HEK293 (cell line): ENCODE results near the gene TRPM2.
A peak's percentile ranks its signal among the peaks of the same experiment; 100 is the strongest.

ENCODE experiments used
- BCL11A ChIP-seq: fragments of 450-650 bp; formaldehyde crosslinking; IDR thresholded peaks from 2 replicates; pipeline ENCODE4 v1.5.1; 2016; ENCODE audit warnings: low read depth, missing biosample characterization, missing genetic modification characterization
- BCL11B ChIP-seq: fragments of 450-650 bp; formaldehyde crosslinking; IDR thresholded peaks from 2 replicates; pipeline ENCODE4 v1.5.1; 2016; ENCODE audit warnings: low read depth, missing biosample characterization, missing genetic modification characterization
- KLF17 ChIP-seq: fragments of 450-650 bp; formaldehyde crosslinking; IDR thresholded peaks from 2 replicates; pipeline ENCODE4 v1.5.1; 2016; ENCODE audit warnings: missing biosample characterization, missing genetic modification characterization
- MEIS1 ChIP-seq: sonication (generic); formaldehyde crosslinking; IDR thresholded peaks from 2 replicates; pipeline ENCODE4 v1.8.1; 2022; ENCODE audit warnings: missing genetic modification reagents, mild to moderate bottlenecking, borderline replicate concordance
- REPIN1 ChIP-seq: fragments of 450-650 bp; formaldehyde crosslinking; IDR thresholded peaks from 2 replicates; pipeline ENCODE4 v1.5.1; 2017; ENCODE audit warnings: missing biosample characterization, missing genetic modification characterization, low read depth
- SALL2 ChIP-seq: fragments of 450-650 bp; formaldehyde crosslinking; IDR thresholded peaks from 2 replicates; pipeline ENCODE4 v1.5.0; 2017; ENCODE audit warnings: missing biosample characterization, mild to moderate bottlenecking, missing genetic modification characterization, borderline replicate concordance
- SCRT2 ChIP-seq: fragments of 450-650 bp; formaldehyde crosslinking; IDR thresholded peaks from 2 replicates; pipeline ENCODE4 v1.5.1; 2016; ENCODE audit warnings: missing biosample characterization, missing genetic modification characterization
- ZBTB48 ChIP-seq: fragments of 450-650 bp; formaldehyde crosslinking; IDR thresholded peaks from 2 replicates; pipeline ENCODE4 v1.5.1; 2016; ENCODE audit warnings: missing biosample characterization, missing genetic modification characterization
- ZNF26 ChIP-seq: fragments of 450-650 bp; formaldehyde crosslinking; IDR thresholded peaks from 2 replicates; pipeline ENCODE4 v1.5.1; 2016; ENCODE audit warnings: missing biosample characterization, missing genetic modification characterization
- ZNF324 ChIP-seq: fragments of 450-650 bp; formaldehyde crosslinking; IDR thresholded peaks from 2 replicates; pipeline ENCODE4 v1.5.1; 2016; ENCODE audit warnings: missing biosample characterization, missing genetic modification characterization
- ZNF391 ChIP-seq: fragments of 450-650 bp; formaldehyde crosslinking; IDR thresholded peaks from 2 replicates; pipeline ENCODE4 v1.5.1; 2016; ENCODE audit warnings: low read depth, missing biosample characterization, missing genetic modification characterization, borderline replicate concordance
- ZNF555 ChIP-seq: fragments of 450-650 bp; formaldehyde crosslinking; conservative IDR thresholded peaks from 2 replicates; pipeline ENCODE4 v1.5.1; 2017; ENCODE audit warnings: missing biosample characterization, mild to moderate bottlenecking, missing genetic modification characterization, inconsistent platforms
- ZNF571 ChIP-seq: fragments of 450-650 bp; formaldehyde crosslinking; IDR thresholded peaks from 2 replicates; pipeline ENCODE4 v1.5.0; 2017; ENCODE audit warnings: missing biosample characterization, missing genetic modification characterization
- ZNF639 ChIP-seq: fragments of 450-650 bp; formaldehyde crosslinking; IDR thresholded peaks from 2 replicates; pipeline ENCODE4 v1.5.1; 2016; ENCODE audit warnings: missing biosample characterization, missing genetic modification characterization
- ZNF654 ChIP-seq: fragments of 450-650 bp; formaldehyde crosslinking; IDR thresholded peaks from 2 replicates; pipeline ENCODE4 v1.5.1; 2016; ENCODE audit warnings: low read depth, missing biosample characterization, missing genetic modification characterization
- ZNF76 ChIP-seq: fragments of 450-650 bp; formaldehyde crosslinking; IDR thresholded peaks from 2 replicates; pipeline ENCODE4; 2016; ENCODE audit warnings: low read depth, missing biosample characterization, missing genetic modification characterization, borderline replicate concordance
- ZNF830 ChIP-seq: fragments of 450-650 bp; IDR thresholded peaks from 2 replicates; pipeline ENCODE4 v1.5.0; 2018; ENCODE audit warnings: missing biosample characterization, missing genetic modification characterization, low read depth, mild to moderate bottlenecking, moderate library complexity
- ZNF843 ChIP-seq: fragments of 450-650 bp; formaldehyde crosslinking; IDR thresholded peaks from 2 replicates; pipeline ENCODE4 v1.5.1; 2016; ENCODE audit warnings: missing biosample characterization, missing genetic modification characterization
- ZSCAN30 ChIP-seq: fragments of 450-650 bp; IDR thresholded peaks from 2 replicates; pipeline ENCODE4 v1.5.1; 2018; ENCODE audit warnings: missing biosample characterization, mild to moderate bottlenecking, missing genetic modification characterization, moderate library complexity
- TF ChIP-seq, protein P1 (sequence below): fragments of 450-650 bp; formaldehyde crosslinking; IDR thresholded peaks from 2 replicates; pipeline ENCODE4 v1.5.1; 2016; ENCODE audit warnings: missing biosample characterization, missing genetic modification characterization, low read depth
- TF ChIP-seq, protein P2 (sequence below): fragments of 450-650 bp; formaldehyde crosslinking; IDR thresholded peaks from 2 replicates; pipeline ENCODE4 v1.5.1; 2016; ENCODE audit warnings: missing biosample characterization, missing genetic modification characterization
- TF ChIP-seq, protein P3 (sequence below): fragments of 450-650 bp; formaldehyde crosslinking; IDR thresholded peaks from 2 replicates; pipeline ENCODE4 v1.5.1; 2016; ENCODE audit warnings: missing biosample characterization, missing genetic modification characterization
- TF ChIP-seq, protein P4 (sequence below): fragments of 450-650 bp; formaldehyde crosslinking; IDR thresholded peaks from 2 replicates; pipeline ENCODE4; 2016; ENCODE audit warnings: missing biosample characterization, missing genetic modification characterization

Gene TRPM2

DNA sequence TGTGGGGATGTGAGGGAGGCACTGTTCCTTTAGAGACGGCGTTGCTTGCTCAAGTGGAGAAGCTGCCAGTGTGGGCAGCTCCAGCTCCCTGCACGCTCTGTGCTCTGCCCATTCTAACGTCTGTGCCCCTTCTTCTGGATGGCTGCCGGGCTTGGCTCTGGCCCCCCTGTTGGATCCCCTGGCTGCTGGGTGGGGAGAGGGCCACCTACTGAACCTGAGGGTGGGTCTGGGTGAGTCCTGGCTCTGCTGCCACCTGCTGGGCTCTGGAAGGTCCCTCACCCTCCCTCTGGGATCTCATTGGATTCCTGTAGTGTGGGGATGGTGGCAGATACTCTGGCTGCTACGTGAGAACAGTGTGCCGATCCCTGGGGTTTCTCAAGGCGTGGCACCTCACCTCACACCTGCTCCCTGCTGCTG, 48.5 kb upstream of the TRPM2 start (continued):
- TF ChIP-seq ZNF830 (tag by site-specific recombination) (no peak), ZNF26 (no peak), ZNF843 (tag by site-specific recombination) (no peak), ZNF324 (tag by site-specific recombination) (no peak), REPIN1 (tag by site-specific recombination) (no peak), ZNF639 (tag by site-specific recombination) (no peak), ZBTB48 (tag by site-specific recombination) (peak; percentile 68; the same call in 1 of the 2 replicates), ZNF391 (tag by site-specific recombination) (no peak), BCL11B (tag by site-specific recombination) (no peak), ZNF654 (no peak), SALL2 (no peak), ZSCAN30 (tag by site-specific recombination) (no peak), ZNF571 (no peak), ZNF76 (tag by site-specific recombination) (no peak), MEIS1 (CRISPR knock-in tag) (no peak), KLF17 (tag by site-specific recombination) (peak; percentile 65; the same call in 1 of the 2 replicates), BCL11A (tag by site-specific recombination) (no peak), ZNF555 (tag by site-specific recombination) (no peak), SCRT2 (no peak)
- TF ChIP-seq, protein P1, sequence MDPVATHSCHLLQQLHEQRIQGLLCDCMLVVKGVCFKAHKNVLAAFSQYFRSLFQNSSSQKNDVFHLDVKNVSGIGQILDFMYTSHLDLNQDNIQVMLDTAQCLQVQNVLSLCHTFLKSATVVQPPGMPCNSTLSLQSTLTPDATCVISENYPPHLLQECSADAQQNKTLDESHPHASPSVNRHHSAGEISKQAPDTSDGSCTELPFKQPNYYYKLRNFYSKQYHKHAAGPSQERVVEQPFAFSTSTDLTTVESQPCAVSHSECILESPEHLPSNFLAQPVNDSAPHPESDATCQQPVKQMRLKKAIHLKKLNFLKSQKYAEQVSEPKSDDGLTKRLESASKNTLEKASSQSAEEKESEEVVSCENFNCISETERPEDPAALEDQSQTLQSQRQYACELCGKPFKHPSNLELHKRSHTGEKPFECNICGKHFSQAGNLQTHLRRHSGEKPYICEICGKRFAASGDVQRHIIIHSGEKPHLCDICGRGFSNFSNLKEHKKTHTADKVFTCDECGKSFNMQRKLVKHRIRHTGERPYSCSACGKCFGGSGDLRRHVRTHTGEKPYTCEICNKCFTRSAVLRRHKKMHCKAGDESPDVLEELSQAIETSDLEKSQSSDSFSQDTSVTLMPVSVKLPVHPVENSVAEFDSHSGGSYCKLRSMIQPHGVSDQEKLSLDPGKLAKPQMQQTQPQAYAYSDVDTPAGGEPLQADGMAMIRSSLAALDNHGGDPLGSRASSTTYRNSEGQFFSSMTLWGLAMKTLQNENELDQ (tag by site-specific recombination) = no peak
- TF ChIP-seq, protein P2, sequence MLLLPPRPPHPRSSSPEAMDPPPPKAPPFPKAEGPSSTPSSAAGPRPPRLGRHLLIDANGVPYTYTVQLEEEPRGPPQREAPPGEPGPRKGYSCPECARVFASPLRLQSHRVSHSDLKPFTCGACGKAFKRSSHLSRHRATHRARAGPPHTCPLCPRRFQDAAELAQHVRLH = no peak
- TF ChIP-seq, protein P3, sequence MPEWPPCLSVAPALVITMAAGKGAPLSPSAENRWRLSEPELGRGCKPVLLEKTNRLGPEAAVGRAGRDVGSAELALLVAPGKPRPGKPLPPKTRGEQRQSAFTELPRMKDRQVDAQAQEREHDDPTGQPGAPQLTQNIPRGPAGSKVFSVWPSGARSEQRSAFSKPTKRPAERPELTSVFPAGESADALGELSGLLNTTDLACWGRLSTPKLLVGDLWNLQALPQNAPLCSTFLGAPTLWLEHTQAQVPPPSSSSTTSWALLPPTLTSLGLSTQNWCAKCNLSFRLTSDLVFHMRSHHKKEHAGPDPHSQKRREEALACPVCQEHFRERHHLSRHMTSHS (tag by site-specific recombination) = no peak
- TF ChIP-seq, protein P4, sequence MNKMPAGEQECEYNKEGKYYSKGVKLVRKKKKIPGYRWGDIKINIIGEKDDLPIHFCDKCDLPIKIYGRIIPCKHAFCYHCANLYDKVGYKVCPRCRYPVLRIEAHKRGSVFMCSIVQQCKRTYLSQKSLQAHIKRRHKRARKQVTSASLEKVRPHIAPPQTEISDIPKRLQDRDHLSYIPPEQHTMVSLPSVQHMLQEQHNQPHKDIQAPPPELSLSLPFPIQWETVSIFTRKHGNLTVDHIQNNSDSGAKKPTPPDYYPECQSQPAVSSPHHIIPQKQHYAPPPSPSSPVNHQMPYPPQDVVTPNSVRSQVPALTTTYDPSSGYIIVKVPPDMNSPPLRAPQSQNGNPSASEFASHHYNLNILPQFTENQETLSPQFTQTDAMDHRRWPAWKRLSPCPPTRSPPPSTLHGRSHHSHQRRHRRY = no peak
